GM12872 (cell line): ENCODE measurements around the gene CKM.

Experiments used
- TF ChIP-seq, protein P1 (sequence below): IDR thresholded peaks from 3 replicates; pipeline ENCODE4 v1.5.1; 2011; ENCODE audit warnings: low read depth, mild to moderate bottlenecking, low read length, moderate library complexity; ENCODE audit not compliant: insufficient read depth

Gene CKM

DNA sequence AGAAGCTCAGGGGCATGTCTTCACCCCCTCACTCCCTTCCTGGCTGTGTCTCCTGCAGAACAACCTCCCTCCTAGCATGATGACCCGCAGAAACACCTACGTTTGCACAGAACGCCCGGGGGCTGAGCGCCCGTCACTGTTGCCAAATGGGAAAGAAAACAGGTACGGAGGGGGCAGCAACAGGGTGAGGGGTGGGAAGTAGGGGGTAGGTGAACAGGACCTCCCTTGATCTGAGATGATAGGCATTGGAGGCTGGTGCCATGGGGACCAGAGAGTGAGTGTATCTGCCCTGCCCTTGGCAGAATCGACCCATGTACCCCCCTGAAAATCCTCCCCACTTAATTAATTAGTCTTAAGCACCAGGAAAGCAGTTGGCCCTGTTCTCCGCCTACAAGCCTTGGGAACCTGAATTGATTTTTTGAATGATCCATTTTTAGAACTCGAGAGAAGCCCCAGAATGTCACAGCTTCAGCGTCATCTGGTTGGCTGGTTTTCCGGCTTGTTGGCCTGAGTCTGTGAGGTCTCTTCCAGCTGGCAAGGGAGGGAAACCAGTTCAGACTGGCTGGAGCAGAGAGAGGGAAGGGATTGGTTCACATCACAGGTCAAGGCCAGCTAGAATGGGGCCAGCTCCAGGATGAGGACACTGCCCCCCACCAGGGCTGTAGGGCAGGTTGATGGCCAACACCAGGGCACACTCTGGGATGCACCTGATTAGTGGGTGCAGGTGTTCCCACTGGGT lies 28.2 kb downstream of the CKM start:
- TF ChIP-seq, protein P1, sequence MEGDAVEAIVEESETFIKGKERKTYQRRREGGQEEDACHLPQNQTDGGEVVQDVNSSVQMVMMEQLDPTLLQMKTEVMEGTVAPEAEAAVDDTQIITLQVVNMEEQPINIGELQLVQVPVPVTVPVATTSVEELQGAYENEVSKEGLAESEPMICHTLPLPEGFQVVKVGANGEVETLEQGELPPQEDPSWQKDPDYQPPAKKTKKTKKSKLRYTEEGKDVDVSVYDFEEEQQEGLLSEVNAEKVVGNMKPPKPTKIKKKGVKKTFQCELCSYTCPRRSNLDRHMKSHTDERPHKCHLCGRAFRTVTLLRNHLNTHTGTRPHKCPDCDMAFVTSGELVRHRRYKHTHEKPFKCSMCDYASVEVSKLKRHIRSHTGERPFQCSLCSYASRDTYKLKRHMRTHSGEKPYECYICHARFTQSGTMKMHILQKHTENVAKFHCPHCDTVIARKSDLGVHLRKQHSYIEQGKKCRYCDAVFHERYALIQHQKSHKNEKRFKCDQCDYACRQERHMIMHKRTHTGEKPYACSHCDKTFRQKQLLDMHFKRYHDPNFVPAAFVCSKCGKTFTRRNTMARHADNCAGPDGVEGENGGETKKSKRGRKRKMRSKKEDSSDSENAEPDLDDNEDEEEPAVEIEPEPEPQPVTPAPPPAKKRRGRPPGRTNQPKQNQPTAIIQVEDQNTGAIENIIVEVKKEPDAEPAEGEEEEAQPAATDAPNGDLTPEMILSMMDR: no peak

GRCh38 chr19:45293682-45294081 lies 29.0 kb downstream of the CKM start:
- TF ChIP-seq, protein P1: no peak

GRCh38 chr19:45291834-45292233 lies 30.8 kb downstream of the CKM start:
- TF ChIP-seq, protein P1: no peak

GRCh38 chr19:45290381-45290931 lies 32.2 kb downstream of the CKM start:
- TF ChIP-seq, protein P1: no peak

DNA sequence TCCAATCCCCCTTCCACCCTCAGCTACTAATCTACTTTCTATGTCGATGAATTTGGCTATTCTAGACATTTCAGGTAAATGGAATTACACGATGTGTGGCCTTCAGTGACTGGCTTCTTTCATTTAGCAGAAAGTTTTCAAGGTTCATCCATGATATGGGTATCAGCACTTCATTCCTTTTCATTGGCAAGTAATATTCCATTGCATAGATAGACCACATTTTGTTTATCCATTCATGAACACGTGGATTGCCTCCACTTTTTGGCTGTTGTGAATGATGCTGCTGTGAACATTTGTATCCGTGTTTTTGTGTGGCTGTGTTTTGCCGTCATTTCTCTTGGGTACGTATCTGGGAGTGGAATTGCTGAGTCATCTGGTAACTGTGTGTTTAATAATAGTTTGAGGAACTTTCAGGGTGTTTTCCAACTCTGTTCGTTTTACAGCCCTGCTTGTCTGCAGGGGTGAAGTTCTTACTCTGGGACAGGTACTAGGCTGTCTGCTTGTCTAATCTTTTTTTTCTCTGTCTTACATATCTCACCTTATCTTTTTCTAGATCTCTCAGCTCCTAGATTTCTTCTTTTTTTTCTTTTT lies 39.1 kb downstream of the CKM start:
- TF ChIP-seq, protein P1: no peak

GRCh38 chr19:45280471-45280961 lies 42.2 kb downstream of the CKM start:
- TF ChIP-seq, protein P1: no peak

GRCh38 chr19:45279587-45280192 lies 43.0 kb downstream of the CKM start:
- TF ChIP-seq, protein P1: no peak
